HL-60 (cell line): ENCODE data around the gene KANSL3.

Experiments used
- CTCF ChIP-seq: IDR thresholded peaks from one replicate; pipeline ENCODE4 v1.5.1; 2011; ENCODE audit warnings: low read length, control low read depth, inconsistent platforms; ENCODE audit not compliant: insufficient read depth
- POLR2AphosphoS5 ChIP-seq: IDR thresholded peaks from 2 replicates; pipeline ENCODE4 v1.6.1; 2012; ENCODE audit warnings: low read depth
- REST ChIP-seq: IDR thresholded peaks from 2 replicates; pipeline ENCODE4 v1.6.1; 2012; ENCODE audit warnings: low read depth; ENCODE audit not compliant: insufficient replicate concordance

- TF ChIP-seq CTCF = peak; percentile 68
- TF ChIP-seq REST = no peak
- TF ChIP-seq POLR2AphosphoS5 = no peak
These were observed 83.6 kb downstream of the KANSL3 start for GRCh38 chr2:96554293-96555145.
